H9 (cell line): ENCODE measurements around the gene GJD4. TPM values are rescaled to one million over a fixed set of nuclear protein-coding genes. Genes with fewer than 3 reads are reported as not detected.
A peak's percentile ranks its signal among the peaks of the same experiment; 100 is the strongest.

ENCODE experiments used
- DNase-seq: peaks from one replicate; pipeline ENCODE4 v3.0.0-alpha.2; 2017
- H2AFZ ChIP-seq: one replicate; pipeline ENCODE4 v1.6.1; 2013; ENCODE audit warnings: mild to moderate bottlenecking, low read length, control low read depth, moderate library complexity
- H2AK5ac ChIP-seq: 2 replicates; pipeline ENCODE4 v1.6.1; 2013; ENCODE audit warnings: low read length, control low read depth, mixed read lengths; ENCODE audit not compliant: insufficient read length
- H2BK120ac ChIP-seq: one replicate; pipeline ENCODE4 v1.6.1; 2013; ENCODE audit warnings: low read depth, mild to moderate bottlenecking, low read length, control low read depth, inconsistent platforms; ENCODE audit not compliant: poor library complexity, severe bottlenecking
- H2BK12ac ChIP-seq: 2 replicates; pipeline ENCODE4 v1.6.1; 2013; ENCODE audit warnings: low read length, control low read depth, mixed read lengths, low read depth; ENCODE audit not compliant: insufficient read length
- H2BK15ac ChIP-seq: 2 replicates; pipeline ENCODE4 v1.6.1; 2013; ENCODE audit warnings: low read depth, low read length, control low read depth
- H2BK20ac ChIP-seq: one replicate; pipeline ENCODE4 v1.6.1; 2013; ENCODE audit warnings: low read depth, mild to moderate bottlenecking, low read length, control low read depth, inconsistent platforms; ENCODE audit not compliant: poor library complexity, severe bottlenecking
- H2BK5ac ChIP-seq: 2 replicates; pipeline ENCODE4 v1.6.1; 2013; ENCODE audit warnings: low read length, control low read depth, mixed read lengths; ENCODE audit not compliant: insufficient read length
- H3K14ac ChIP-seq: 2 replicates; pipeline ENCODE4 v1.6.1; 2013; ENCODE audit warnings: low read length, control low read depth; ENCODE audit not compliant: insufficient read depth
- H3K18ac ChIP-seq: 2 replicates; pipeline ENCODE4 v1.6.1; 2013; ENCODE audit warnings: low read depth, mild to moderate bottlenecking, mixed read lengths, low read length, control low read depth; ENCODE audit not compliant: insufficient read length
- H3K23ac ChIP-seq: 2 replicates; pipeline ENCODE4 v1.6.1; 2013; ENCODE audit warnings: low read length, control low read depth, mixed read lengths, low read depth; ENCODE audit not compliant: insufficient read length
- H3K23me2 ChIP-seq: 2 replicates; pipeline ENCODE4 v1.6.1; 2013; ENCODE audit warnings: low read depth, mild to moderate bottlenecking, mixed read lengths, low read length, control low read depth; ENCODE audit not compliant: insufficient read length, poor library complexity, severe bottlenecking
- H3K27ac ChIP-seq: 2 replicates; pipeline ENCODE4 v1.5.1; 2013; ENCODE audit warnings: low read length, control low read depth, mixed read lengths, low read depth; ENCODE audit not compliant: insufficient read length
- H3K27me3 ChIP-seq: 2 replicates; pipeline ENCODE4 v1.6.1; 2013; ENCODE audit warnings: low read length, control low read depth, inconsistent platforms; ENCODE audit not compliant: insufficient read depth
- H3K4ac ChIP-seq: 2 replicates; pipeline ENCODE4 v1.6.1; 2013; ENCODE audit warnings: low read depth, mild to moderate bottlenecking, control low read depth, inconsistent platforms, low read length, moderate library complexity
- H3K4me1 ChIP-seq: 2 replicates; pipeline ENCODE4 v1.6.1; 2013; ENCODE audit warnings: low read length, control low read depth, inconsistent platforms; ENCODE audit not compliant: insufficient read depth
- H3K4me2 ChIP-seq: 2 replicates; pipeline ENCODE4 v1.6.1; 2013; ENCODE audit warnings: low read length, control low read depth, mixed read lengths; ENCODE audit not compliant: insufficient read length, insufficient read depth
- H3K56ac ChIP-seq: 2 replicates; pipeline ENCODE4 v1.6.1; 2013; ENCODE audit warnings: low read depth, mild to moderate bottlenecking, mixed read lengths, low read length, control low read depth; ENCODE audit not compliant: insufficient read length
- H3K79me1 ChIP-seq: 2 replicates; pipeline ENCODE4 v1.6.1; 2013; ENCODE audit warnings: low read depth, mild to moderate bottlenecking, moderate library complexity, low read length, control low read depth, inconsistent platforms; ENCODE audit not compliant: insufficient read depth, poor library complexity, severe bottlenecking
- H3K79me2 ChIP-seq: 2 replicates; pipeline ENCODE4 v1.6.1; 2013; ENCODE audit warnings: low read length, control low read depth, inconsistent platforms; ENCODE audit not compliant: insufficient read depth
- H3K9ac ChIP-seq: 2 replicates; pipeline ENCODE4 v1.6.1; 2013; ENCODE audit warnings: low read length, control low read depth, mixed read lengths; ENCODE audit not compliant: insufficient read length; ENCODE audit errors: extremely low read depth
- H3K9me3 ChIP-seq: one replicate; pipeline ENCODE4 v1.6.1; 2013; ENCODE audit warnings: low read depth, low read length, inconsistent platforms; ENCODE audit not compliant: control insufficient read depth
- H3T11ph ChIP-seq: one replicate; pipeline ENCODE4 v1.6.1; 2013; ENCODE audit warnings: mild to moderate bottlenecking, low read length, control low read depth, inconsistent platforms
- H4K20me1 ChIP-seq: one replicate; pipeline ENCODE4 v1.6.1; 2013; ENCODE audit not compliant: control insufficient read depth, insufficient read length, insufficient read depth
- H4K5ac ChIP-seq: 2 replicates; pipeline ENCODE4 v1.6.1; 2013; ENCODE audit warnings: low read depth, mild to moderate bottlenecking, mixed read lengths, low read length, control low read depth; ENCODE audit not compliant: insufficient read length
- H4K8ac ChIP-seq: replicated peaks from 2 replicates; pipeline ENCODE4 v1.6.1; 2013; ENCODE audit warnings: low read length, control low read depth, mixed read lengths, low read depth; ENCODE audit not compliant: insufficient read length
- H4K91ac ChIP-seq: 2 replicates; pipeline ENCODE4 v1.6.1; 2013; ENCODE audit warnings: low read depth, mild to moderate bottlenecking, moderate library complexity, mixed read lengths, low read length, control low read depth; ENCODE audit not compliant: insufficient read length
- H3K27ac Mint-ChIP-seq, 3 experiments: 2 replicates in 2 of 3; 3 replicates in 1 of 3; pipeline ENCODE4 v1.8.0; 2020 to 2021; ENCODE audit warnings: mixed read lengths in 3 of 3, mild to moderate bottlenecking in 1 of 3, moderate library complexity in 1 of 3
- H3K27me3 Mint-ChIP-seq: 2 replicates; pipeline ENCODE4 v1.8.0; 2021; ENCODE audit warnings: low read depth, mild to moderate bottlenecking, moderate library complexity, mixed read lengths
- H3K36me3 Mint-ChIP-seq, 3 experiments: 2 replicates in 2 of 3; 3 replicates in 1 of 3; pipeline ENCODE4 v1.8.0; 2020 to 2021; ENCODE audit warnings: low read depth in 3 of 3, mixed read lengths in 3 of 3; ENCODE audit not compliant: insufficient read depth in 1 of 3
- H3K4me1 Mint-ChIP-seq, 2 experiments: 2 replicates each; pipeline ENCODE4 v1.8.0; 2020; ENCODE audit warnings: mixed read lengths in 2 of 2
- H3K4me3 Mint-ChIP-seq, 2 experiments: 2 replicates in 1 of 2; 3 replicates in 1 of 2; pipeline ENCODE4 v1.8.0; 2020 to 2021; ENCODE audit warnings: mild to moderate bottlenecking in 2 of 2, mixed read lengths in 2 of 2, moderate library complexity in 1 of 2
- H3K9me3 Mint-ChIP-seq, 2 experiments: 2 replicates in 1 of 2; 3 replicates in 1 of 2; pipeline ENCODE4 v1.8.0; 2020; ENCODE audit warnings: mild to moderate bottlenecking in 2 of 2, mixed read lengths in 2 of 2, moderate library complexity in 1 of 2
- CTCF ChIP-seq: fragments of 200-600 bp; sonication (generic); conservative IDR thresholded peaks from 3 replicates; pipeline ENCODE4 v1.8.0; 2021; ENCODE audit warnings: antibody characterized with exemption, mild to moderate bottlenecking
- WGBS: extraction: QIAGEN DNeasy Blood & Tissue Kit; methylation state at CpG from one replicate; pipeline ENCODE4 v1.1.7; 2013; ENCODE audit warnings: missing lambda C conversion rate, low lambda C conversion rate, mixed read lengths; ENCODE audit not compliant: insufficient read length; ENCODE audit errors: extremely low coverage; 5-methylcytosine and 5-hydroxymethylcytosine counted together
- total RNA-seq: library from RNA; stranded (reverse); gene quantifications from 2 replicates; pipeline ENCODE4 v1.2.1, GENCODE V29; 2021

GJD4 gene
- total RNA-seq, 1 experiment from 2014 or later: not detected

GRCh38 chr10:35563261-35563891 is 41.8 kb upstream of the GJD4 start:
- H3K27me3 Mint-ChIP-seq: no peaks in the 10 kb centered on the region
- Histone ChIP-seq H3K14ac (no peak overlapping the region), H2BK20ac (no peak overlapping the region), H4K20me1 (no peaks in the 10 kb centered on the region), H3K23me2 (no peaks in the 10 kb centered on the region), H3K56ac (no peak overlapping the region), H2AK5ac (no peak overlapping the region), H3K9me3 (no peaks in the 10 kb centered on the region), H3K27me3 (no peaks in the 10 kb centered on the region), H3K9ac (no peak overlapping the region), H3K4me1 (no peaks in the 10 kb centered on the region), H3K23ac (no peak overlapping the region), H2BK5ac (no peak overlapping the region), H4K5ac (no peak overlapping the region), H3K4me2 (no peak overlapping the region), H2AFZ (no peak overlapping the region), H4K8ac (no peak overlapping the region), H3K79me2 (no peaks in the 10 kb centered on the region), H3K4ac (no peak overlapping the region), H4K91ac (no peak overlapping the region), H3K27ac (no peak overlapping the region), H2BK12ac (no peak overlapping the region), H3K18ac (no peak overlapping the region), H2BK15ac (no peak overlapping the region), H3K79me1 (no peaks in the 10 kb centered on the region), H3T11ph (no peak overlapping the region), H2BK120ac (no peak overlapping the region)
- peaks cover 4% of the 10 kb centered on the region in 2 experiments; a peak in 2 of 4 replicates for H3K4me1 Mint-ChIP-seq
- peaks cover 8 to 21% (median 11%) of the 10 kb centered on the region in 3 experiments for H3K36me3 Mint-ChIP-seq
- peak; percentile 71 for DNase-seq
- no CpG with 5 or more reads among the region's 13 CpGs for WGBS
- no peak overlapping the region for H3K27ac Mint-ChIP-seq
- no peak overlapping the region for H3K4me3 Mint-ChIP-seq
- H3K9me3 Mint-ChIP-seq: no peaks in the 10 kb centered on the region
- peak; percentile 99 for TF ChIP-seq CTCF
